ENCODE results near the gene ACP3. TPM values are rescaled to one million over a fixed set of nuclear protein-coding genes. Genes with fewer than 3 reads are reported as not detected.
"Not testable (repeated sequence)": the region's sequence is repeated elsewhere in the genome, so short reads cannot be mapped to it uniquely, and the experiment has no call there.

ACP3 gene
- total RNA-seq, 1 donor from 2014 or later, result not detected

DNA sequence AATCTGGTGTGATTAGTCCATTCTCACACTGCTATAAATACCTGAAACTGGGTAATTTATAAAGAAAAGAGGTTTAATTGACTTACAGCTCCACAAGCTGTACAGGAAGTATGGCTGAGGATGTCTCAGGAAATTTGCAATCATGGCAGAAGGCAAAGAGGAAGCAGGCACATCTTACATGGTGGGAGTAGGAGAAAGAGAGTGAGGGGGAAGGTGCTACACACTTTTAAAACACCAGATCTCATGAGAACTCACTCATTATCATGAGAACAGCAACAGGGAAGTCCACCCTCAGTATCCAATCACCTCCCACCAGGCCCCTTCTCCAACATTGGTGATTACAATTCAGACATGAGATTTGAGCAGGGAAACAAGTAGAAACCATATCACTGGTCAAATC, 24.0 kb upstream of the ACP3 start:
- no peaks in the 10 kb centered on the region for H3K4me1 Mint-ChIP-seq (ENCODE audit: low read depth, unreplicated experiment)

GRCh38 chr3:132294906-132295305, 22.3 kb upstream of the ACP3 start:
- no peak for DNase-seq
- peaks cover 8% of the 10 kb centered on the region for H3K36me3 Mint-ChIP-seq (ENCODE audit: unreplicated experiment)
- no peak for TF ChIP-seq CTCF (IDR thresholded peaks at IDR 0.05; ENCODE audit: partially characterized antibody, unreplicated experiment)
- no peaks in the 10 kb centered on the region for H3K4me1 Mint-ChIP-seq (ENCODE audit: low read depth, unreplicated experiment)
- H3K9me3 Mint-ChIP-seq (ENCODE audit: unreplicated experiment), result peaks cover 3% of the 10 kb centered on the region
- no peak overlapping the region for H3K27ac Mint-ChIP-seq (ENCODE audit: unreplicated experiment)
- H3K27me3 Mint-ChIP-seq (ENCODE audit: unreplicated experiment), result no peaks in the 10 kb centered on the region
- no peak overlapping the region for H3K4me3 Mint-ChIP-seq (ENCODE audit: unreplicated experiment)

More for the DNA sequence above, 24.0 kb upstream of the ACP3 start:
- Mint-ChIP-seq H3K4me3 (ENCODE audit: unreplicated experiment) (no peak overlapping the region), H3K27me3 (ENCODE audit: unreplicated experiment) (no peaks in the 10 kb centered on the region), H3K27ac (ENCODE audit: unreplicated experiment) (no peak overlapping the region), H3K36me3 (ENCODE audit: unreplicated experiment) (peaks cover 8% of the 10 kb centered on the region), H3K9me3 (ENCODE audit: unreplicated experiment) (peaks cover 3% of the 10 kb centered on the region)
- DNase-seq, result no peak
- TF ChIP-seq CTCF (IDR thresholded peaks at IDR 0.05; ENCODE audit: partially characterized antibody, unreplicated experiment), result no peak

- H3K4me1 Mint-ChIP-seq (ENCODE audit: low read depth, unreplicated experiment); H3K27ac Mint-ChIP-seq (ENCODE audit: unreplicated experiment); H3K9me3 Mint-ChIP-seq (ENCODE audit: unreplicated experiment); H3K27me3 Mint-ChIP-seq (ENCODE audit: unreplicated experiment); H3K4me3 Mint-ChIP-seq (ENCODE audit: unreplicated experiment); DNase-seq: not testable (repeated sequence)
- peaks cover 20% of the 10 kb centered on the region for H3K36me3 Mint-ChIP-seq (ENCODE audit: unreplicated experiment)
Observed at GRCh38 chr3:132303336-132304201, 13.6 kb upstream of the ACP3 start.

GRCh38 chr3:132304351-132304750, 12.9 kb upstream of the ACP3 start:
- H3K4me1 Mint-ChIP-seq (ENCODE audit: low read depth, unreplicated experiment), result not testable (repeated sequence)

GRCh38 chr3:132310057-132310456, 7.2 kb upstream of the ACP3 start:
- not testable (repeated sequence) for H3K27me3 Mint-ChIP-seq (ENCODE audit: unreplicated experiment); H3K4me3 Mint-ChIP-seq (ENCODE audit: unreplicated experiment); DNase-seq; H3K36me3 Mint-ChIP-seq (ENCODE audit: unreplicated experiment); H3K27ac Mint-ChIP-seq (ENCODE audit: unreplicated experiment); H3K9me3 Mint-ChIP-seq (ENCODE audit: unreplicated experiment); H3K4me1 Mint-ChIP-seq (ENCODE audit: low read depth, unreplicated experiment)

More at GRCh38 chr3:132304351-132304750, 12.9 kb upstream of the ACP3 start:
- H3K9me3 Mint-ChIP-seq (ENCODE audit: unreplicated experiment); H3K4me3 Mint-ChIP-seq (ENCODE audit: unreplicated experiment); DNase-seq; H3K27ac Mint-ChIP-seq (ENCODE audit: unreplicated experiment); H3K27me3 Mint-ChIP-seq (ENCODE audit: unreplicated experiment): not testable (repeated sequence)
- H3K36me3 Mint-ChIP-seq (ENCODE audit: unreplicated experiment), result peaks cover 20% of the 10 kb centered on the region

DNA sequence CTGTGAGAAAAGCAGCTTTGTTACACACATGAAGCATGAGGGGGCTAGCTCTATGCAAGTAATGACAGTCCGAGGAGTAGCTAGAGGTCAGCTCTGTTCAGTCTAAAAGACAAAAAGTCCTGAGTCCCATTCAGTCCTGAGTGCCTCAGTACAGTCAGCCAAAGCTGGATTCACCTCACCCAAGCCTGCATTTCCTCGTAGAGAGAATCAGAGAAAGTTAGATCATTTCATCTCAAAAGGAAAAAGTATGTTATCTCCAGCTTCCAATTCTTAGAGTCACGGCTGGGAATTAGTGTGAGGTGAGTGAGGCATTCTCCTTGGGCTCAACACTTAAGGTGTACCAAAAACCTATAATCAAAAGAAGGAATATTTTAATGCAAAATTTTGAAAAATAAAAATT, 5.9 kb upstream of the ACP3 start:
- Mint-ChIP-seq H3K9me3 (ENCODE audit: unreplicated experiment) (no peaks in the 10 kb centered on the region), H3K27me3 (ENCODE audit: unreplicated experiment) (no peaks in the 10 kb centered on the region), H3K4me1 (ENCODE audit: low read depth, unreplicated experiment) (no peaks in the 10 kb centered on the region), H3K36me3 (ENCODE audit: unreplicated experiment) (no peaks in the 10 kb centered on the region), H3K4me3 (ENCODE audit: unreplicated experiment) (no peak overlapping the region), H3K27ac (ENCODE audit: unreplicated experiment) (no peak overlapping the region)
- DNase-seq, result no peak
- no peak for TF ChIP-seq CTCF (IDR thresholded peaks at IDR 0.05; ENCODE audit: partially characterized antibody, unreplicated experiment)
